Stimulated activated naive CD8-positive, alpha-beta T cell treated with anti-CD3 and anti-CD28 coated beads, Interleukin-15, Interleukin-2, amounts not matched to agents 100 ng/mL and 50 ng/mL, for 24 hours (primary cell): ENCODE measurements around the gene PTGDR2.

Experiments used
- H3K27ac Mint-ChIP-seq: one replicate; pipeline ENCODE4 v1.8.0; 2021; ENCODE audit warnings: mild to moderate bottlenecking, mixed read lengths
- H3K27me3 Mint-ChIP-seq: one replicate; pipeline ENCODE4 v1.8.0; 2021; ENCODE audit warnings: mixed read lengths
- H3K36me3 Mint-ChIP-seq: one replicate; pipeline ENCODE4 v1.8.0; 2021; ENCODE audit warnings: low read depth, mixed read lengths
- H3K4me1 Mint-ChIP-seq: one replicate; pipeline ENCODE4 v1.8.0; 2021; ENCODE audit warnings: low read depth, mixed read lengths
- H3K4me3 Mint-ChIP-seq: one replicate; pipeline ENCODE4 v1.8.0; 2021; ENCODE audit warnings: mild to moderate bottlenecking, mixed read lengths
- H3K9me3 Mint-ChIP-seq: one replicate; pipeline ENCODE4 v1.8.0; 2021; ENCODE audit warnings: mixed read lengths

The PTGDR2 gene

GRCh38 chr11:60842668-60843600, 12.8 kb downstream of the PTGDR2 start:
- Mint-ChIP-seq H3K9me3 (peaks cover 4% of the 10 kb centered on the region), H3K36me3 (peaks cover 44% of the 10 kb centered on the region), H3K27ac (peak overlapping the region; percentile 95), H3K4me3 (peak overlapping the region; percentile 97), H3K27me3 (no peaks in the 10 kb centered on the region), H3K4me1 (peaks cover 35% of the 10 kb centered on the region)

GRCh38 chr11:60841797-60842667, 13.7 kb downstream of the PTGDR2 start, which contains the start of gene CCDC86:
Gene CCDC86 (plus strand): TSS chr11:60842113. CDS start chr11:60842125, 12 bp downstream.
- Mint-ChIP-seq H3K4me1 (peaks cover 37% of the 10 kb centered on the region), H3K9me3 (peaks cover 4% of the 10 kb centered on the region), H3K36me3 (peaks cover 37% of the 10 kb centered on the region), H3K27me3 (no peaks in the 10 kb centered on the region), H3K27ac (peak within 1 kb of the TSS; percentile 95), H3K4me3 (peak within 1 kb of the TSS; percentile 97)

GRCh38 chr11:60840470-60841430, 15.0 kb downstream of the PTGDR2 start:
- H3K4me3 Mint-ChIP-seq = peak overlapping the region; percentile 97
- H3K36me3 Mint-ChIP-seq = peaks cover 28% of the 10 kb centered on the region
- no peaks in the 10 kb centered on the region for H3K27me3 Mint-ChIP-seq
- peaks cover 4% of the 10 kb centered on the region for H3K9me3 Mint-ChIP-seq
- peak overlapping the region; percentile 95 for H3K27ac Mint-ChIP-seq
- H3K4me1 Mint-ChIP-seq = peaks cover 37% of the 10 kb centered on the region

DNA sequence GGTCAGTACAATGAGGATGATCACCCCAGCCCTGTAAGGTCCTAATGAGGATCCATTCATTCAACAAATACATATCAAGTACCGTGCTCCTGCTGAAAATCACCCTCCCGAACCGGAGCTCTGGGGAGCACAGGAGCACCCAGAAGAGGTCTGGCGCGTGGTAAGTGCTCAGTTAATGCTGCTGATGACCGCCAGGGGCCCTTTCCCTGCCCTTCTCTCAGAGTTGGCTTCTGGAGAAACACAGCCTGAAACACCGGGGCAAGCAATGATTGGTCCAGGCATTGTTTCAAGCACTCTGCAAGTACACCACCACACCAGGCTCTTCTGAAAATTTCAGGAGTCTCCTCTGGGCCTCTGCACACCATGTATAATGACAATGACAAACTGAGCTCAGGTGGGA, 17.6 kb downstream of the PTGDR2 start:
- peaks cover 4% of the 10 kb centered on the region for H3K9me3 Mint-ChIP-seq
- no peak overlapping the region for H3K4me3 Mint-ChIP-seq
- H3K36me3 Mint-ChIP-seq = peaks cover 4% of the 10 kb centered on the region
- H3K27me3 Mint-ChIP-seq = no peaks in the 10 kb centered on the region
- no peak overlapping the region for H3K27ac Mint-ChIP-seq
- peaks cover 14% of the 10 kb centered on the region for H3K4me1 Mint-ChIP-seq

DNA sequence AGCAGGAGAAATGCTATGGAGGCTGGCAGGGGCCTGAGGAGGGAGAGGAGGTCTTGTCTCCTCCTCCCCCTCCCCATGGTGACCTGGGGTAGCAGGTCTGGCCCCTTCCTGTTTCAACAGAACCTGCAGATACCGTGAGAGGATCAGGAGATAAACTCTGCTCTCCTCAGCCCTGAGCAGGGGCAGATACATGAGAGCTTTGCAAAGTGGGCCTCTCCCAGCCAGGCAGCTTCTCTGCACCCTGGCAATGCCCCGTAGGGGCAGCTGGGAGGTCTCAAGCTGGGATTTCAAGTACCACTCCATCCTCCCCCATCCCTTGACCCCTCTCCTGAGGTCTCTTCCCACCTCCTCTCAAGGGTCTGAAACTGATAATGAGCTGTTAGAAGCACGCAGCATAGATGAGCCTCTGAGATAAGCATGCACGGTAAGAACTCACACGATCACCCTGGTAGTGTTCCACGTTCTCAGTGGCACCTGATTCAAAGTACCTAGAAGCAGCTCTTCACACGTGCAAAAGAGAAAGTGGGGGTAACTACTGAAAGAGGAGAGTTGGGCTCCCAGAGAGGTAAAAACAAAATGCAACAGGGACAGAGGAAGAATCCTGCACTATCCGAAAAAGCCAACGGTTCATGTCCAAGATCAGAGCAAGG, 18.8 kb downstream of the PTGDR2 start:
- Mint-ChIP-seq H3K4me3 (no peak overlapping the region), H3K27ac (no peak overlapping the region), H3K27me3 (no peaks in the 10 kb centered on the region), H3K36me3 (no peaks in the 10 kb centered on the region), H3K9me3 (peaks cover 4% of the 10 kb centered on the region), H3K4me1 (peaks cover 14% of the 10 kb centered on the region)

DNA sequence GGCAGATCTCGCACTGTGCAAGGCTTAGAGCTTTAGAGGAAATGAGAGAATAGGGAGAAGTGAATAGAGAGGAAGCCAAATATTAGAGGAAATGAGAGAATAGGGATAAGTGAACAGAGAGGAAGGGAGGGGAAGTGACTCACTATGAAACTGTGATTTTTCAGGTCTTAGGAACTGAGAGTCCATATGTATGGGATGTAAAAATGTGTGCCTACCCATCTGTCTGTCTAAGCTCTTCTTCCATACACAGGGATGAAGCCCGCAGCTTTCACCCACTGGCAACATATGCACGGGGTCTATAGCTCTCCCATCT, 20.3 kb downstream of the PTGDR2 start:
- Mint-ChIP-seq H3K9me3 (no peaks in the 10 kb centered on the region), H3K27me3 (no peaks in the 10 kb centered on the region), H3K27ac (no peak overlapping the region), H3K4me3 (no peak overlapping the region), H3K36me3 (no peaks in the 10 kb centered on the region), H3K4me1 (peaks cover 3% of the 10 kb centered on the region)

GRCh38 chr11:60834742-60835533, 20.8 kb downstream of the PTGDR2 start:
- peaks cover 3% of the 10 kb centered on the region for H3K4me1 Mint-ChIP-seq
- no peaks in the 10 kb centered on the region for H3K36me3 Mint-ChIP-seq
- H3K27ac Mint-ChIP-seq = no peak overlapping the region
- H3K9me3 Mint-ChIP-seq = no peaks in the 10 kb centered on the region
- H3K4me3 Mint-ChIP-seq = no peak overlapping the region
- no peaks in the 10 kb centered on the region for H3K27me3 Mint-ChIP-seq

DNA sequence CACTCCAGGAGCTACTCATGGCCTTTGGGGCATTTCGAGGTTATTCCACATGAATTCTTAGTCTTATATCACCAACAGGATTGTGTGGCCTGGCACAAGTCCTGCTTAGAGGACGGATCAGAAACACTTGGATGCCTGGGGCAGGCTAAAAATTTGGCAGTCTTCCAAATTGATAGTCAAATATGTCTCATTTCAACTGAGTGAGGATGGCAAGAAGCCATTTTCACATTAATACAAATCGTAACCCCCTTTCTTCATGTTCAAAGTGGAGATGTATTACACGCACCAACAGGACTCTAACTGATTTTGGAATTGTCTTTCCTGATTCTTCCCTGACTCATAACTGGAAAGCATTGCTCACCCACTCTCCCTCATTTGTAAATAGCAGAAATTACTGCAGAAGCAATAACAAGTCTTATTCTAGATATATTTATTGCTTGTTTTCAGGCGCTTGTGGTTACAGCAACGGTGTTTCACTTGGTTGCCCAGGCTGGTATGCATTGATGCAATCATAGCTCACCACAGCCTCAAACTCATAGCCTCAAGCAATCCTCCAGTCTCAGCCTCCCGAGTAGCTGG, 24.2 kb downstream of the PTGDR2 start:
- Mint-ChIP-seq H3K27me3 (no peaks in the 10 kb centered on the region), H3K4me3 (no peak overlapping the region), H3K9me3 (no peaks in the 10 kb centered on the region), H3K4me1 (no peaks in the 10 kb centered on the region), H3K27ac (no peak overlapping the region), H3K36me3 (no peaks in the 10 kb centered on the region)

GRCh38 chr11:60831143-60831500, 24.6 kb downstream of the PTGDR2 start:
- Mint-ChIP-seq H3K36me3 (no peaks in the 10 kb centered on the region), H3K9me3 (no peaks in the 10 kb centered on the region), H3K4me3 (no peak overlapping the region), H3K27ac (no peak overlapping the region), H3K4me1 (no peaks in the 10 kb centered on the region), H3K27me3 (no peaks in the 10 kb centered on the region)

- no peaks in the 10 kb centered on the region for H3K4me1 Mint-ChIP-seq
- H3K27me3 Mint-ChIP-seq = no peaks in the 10 kb centered on the region
- H3K27ac Mint-ChIP-seq = no peak overlapping the region
- no peak overlapping the region for H3K4me3 Mint-ChIP-seq
- H3K9me3 Mint-ChIP-seq = no peaks in the 10 kb centered on the region
- no peaks in the 10 kb centered on the region for H3K36me3 Mint-ChIP-seq
Observed at GRCh38 chr11:60830478-60831142, 25.1 kb downstream of the PTGDR2 start.

- Mint-ChIP-seq H3K9me3 (no peaks in the 10 kb centered on the region), H3K4me1 (no peaks in the 10 kb centered on the region), H3K4me3 (no peak overlapping the region)
Observed at GRCh38 chr11:60825790-60826189, 30.0 kb downstream of the PTGDR2 start.

GRCh38 chr11:60825118-60825517, 30.6 kb downstream of the PTGDR2 start:
- Mint-ChIP-seq H3K9me3 (no peaks in the 10 kb centered on the region), H3K4me3 (no peak overlapping the region), H3K36me3 (no peaks in the 10 kb centered on the region), H3K27ac (no peak overlapping the region), H3K27me3 (no peaks in the 10 kb centered on the region), H3K4me1 (no peaks in the 10 kb centered on the region)

More at GRCh38 chr11:60825790-60826189, 30.0 kb downstream of the PTGDR2 start:
- no peaks in the 10 kb centered on the region for H3K36me3 Mint-ChIP-seq
- no peaks in the 10 kb centered on the region for H3K27me3 Mint-ChIP-seq
- H3K27ac Mint-ChIP-seq = no peak overlapping the region
